Motor neuron (in vitro differentiated cells): ENCODE results near the gene HEBP2. TPM values are rescaled to one million over a fixed set of nuclear protein-coding genes. Genes with fewer than 3 reads are reported as not detected.

Experiments
- ATAC-seq, 8 experiments: fragments of 200-7000 bp; cut with Tn5 transposase; replicated peaks in 6 of 8; 2 replicates each; pipeline ENCODE4 v1.8.0; 2021; ENCODE audit warnings: mild to moderate bottlenecking in 8 of 8, moderate library complexity in 8 of 8
- H3K27ac ChIP-seq, 2 donors: fragments of 250-450 bp; sonication (Bioruptor Pico); 2 replicates each; pipeline ENCODE4 v1.9.0; 2021; ENCODE audit warnings: antibody characterized with exemption in 2 of 2, mild to moderate bottlenecking in 2 of 2, moderate library complexity in 1 of 2
- H3K4me1 ChIP-seq, 2 donors: fragments of 250-450 bp; sonication (Bioruptor Pico); replicated peaks in 1 of 2; 2 replicates each; pipeline ENCODE4 v1.6.1; 2021; ENCODE audit warnings: antibody characterized with exemption in 2 of 2, mild to moderate bottlenecking in 2 of 2, moderate library complexity in 1 of 2
- H3K4me3 ChIP-seq, 5 donors: fragments of 250-450 bp; sonication (Bioruptor Pico); 2 replicates each; pipeline ENCODE4 v1.9.0; 2021; ENCODE audit warnings: antibody characterized with exemption in 5 of 5, mild to moderate bottlenecking in 5 of 5, moderate library complexity in 4 of 5
- WGBS, 10 experiments: fragments of 450-650 bp; shearing (Covaris generic); methylation state at CpG; one replicate each; pipeline ENCODE4 v1.0.0; 2022; 5-methylcytosine and 5-hydroxymethylcytosine counted together
- in situ Hi-C, 9 experiments: fragments of 400-800 bp; cut with MboI; loops; one replicate each; pipeline ENCODE4 v1.15.0; 2021; ENCODE audit warnings: low sequenced_read_pairs in 9 of 9, low pct_unique_long_range_greater_than_20kb in 2 of 9; ENCODE audit not compliant: unreplicated experiment in 9 of 9
- total RNA-seq, 8 experiments: library from RNA; unstranded; fragments of 300-600 nt; gene quantifications; 2 replicates each; pipeline versions ENCODE4 v1.2.3 to v1.2.4, GENCODE V29; 2022

Gene HEBP2
- total RNA-seq, 8 experiments from 2014 or later: 11.8 to 27.9 (median 15.0) TPM

DNA sequence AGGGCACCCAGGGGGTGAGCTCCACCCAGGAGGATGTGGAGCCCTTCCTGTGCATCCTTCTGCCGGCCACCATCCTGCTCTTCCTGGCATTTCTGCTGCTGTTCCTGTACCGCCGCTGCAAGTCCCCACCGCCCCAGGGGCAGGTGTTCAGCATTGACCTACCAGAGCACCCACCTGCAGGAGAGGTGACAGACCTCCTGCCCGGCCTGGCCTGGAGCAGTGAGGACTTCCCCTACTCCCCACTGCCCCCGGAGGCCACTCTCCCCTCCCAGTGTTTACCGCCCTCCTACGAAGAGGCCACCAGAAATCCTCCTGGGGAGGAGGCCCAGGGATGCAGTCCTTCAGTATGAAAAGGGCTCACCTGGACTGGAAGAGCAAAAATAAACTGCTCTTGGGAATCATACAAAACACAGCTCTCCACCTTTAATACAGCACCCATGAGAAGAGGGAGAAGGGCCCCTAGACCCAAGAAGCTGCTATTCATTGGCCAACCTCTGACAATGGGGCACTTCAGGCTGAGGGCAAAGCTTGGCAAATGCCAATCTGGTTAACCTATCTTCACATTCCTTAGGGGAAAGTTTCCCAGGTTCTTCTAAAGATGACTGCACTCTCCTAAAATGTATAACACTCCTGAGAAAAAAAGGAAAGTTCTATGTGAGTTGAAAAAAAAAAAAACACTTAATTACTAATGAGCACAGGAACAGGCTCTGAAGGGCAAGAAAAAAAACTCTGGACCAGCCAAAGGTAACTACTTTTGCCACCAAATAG lies 21.3 kb upstream of the HEBP2 start:
- no peak for ATAC-seq
- Histone ChIP-seq H3K4me3 (no peak overlapping the region), H3K27ac (no peak overlapping the region), H3K4me1 (no peaks in the 10 kb centered on the region)
- 70 to 100% (median 90%) methylated on average over 1 to 3 of the region's 8 CpGs; no CpG with 5 or more reads in 6 of the 10 experiments for WGBS, 10 experiments
- in situ Hi-C loops: no loop called here

DNA sequence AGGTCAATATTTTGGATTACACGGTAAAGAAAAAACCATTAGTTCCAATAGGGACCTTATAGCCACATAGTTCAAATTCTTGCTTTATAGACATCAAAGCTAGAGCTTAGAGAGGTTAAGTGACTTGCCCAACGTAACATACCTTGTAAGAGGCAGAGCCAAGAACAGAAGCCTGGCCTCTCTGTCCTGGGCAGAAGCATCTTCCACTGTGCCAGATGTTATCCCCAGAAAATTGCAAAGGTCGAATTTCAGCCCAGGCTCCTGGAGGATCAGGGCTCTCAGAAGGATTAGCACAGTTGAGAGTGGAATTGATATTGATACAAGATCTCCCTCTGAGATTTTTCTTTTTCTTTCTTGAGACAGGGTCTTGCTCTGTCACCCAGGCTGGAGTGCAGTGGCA lies 20.2 kb upstream of the HEBP2 start:
- WGBS, 10 experiments: 0 to 94% (median 67%) methylated on average over 1 to 3 of the region's 3 CpGs; no CpG with 5 or more reads in 1 of the 10 experiments
- Histone ChIP-seq H3K4me1 (no peaks in the 10 kb centered on the region), H3K4me3 (no peak overlapping the region), H3K27ac (no peak overlapping the region)
- no peak for ATAC-seq
- in situ Hi-C loops: no loop called here

DNA sequence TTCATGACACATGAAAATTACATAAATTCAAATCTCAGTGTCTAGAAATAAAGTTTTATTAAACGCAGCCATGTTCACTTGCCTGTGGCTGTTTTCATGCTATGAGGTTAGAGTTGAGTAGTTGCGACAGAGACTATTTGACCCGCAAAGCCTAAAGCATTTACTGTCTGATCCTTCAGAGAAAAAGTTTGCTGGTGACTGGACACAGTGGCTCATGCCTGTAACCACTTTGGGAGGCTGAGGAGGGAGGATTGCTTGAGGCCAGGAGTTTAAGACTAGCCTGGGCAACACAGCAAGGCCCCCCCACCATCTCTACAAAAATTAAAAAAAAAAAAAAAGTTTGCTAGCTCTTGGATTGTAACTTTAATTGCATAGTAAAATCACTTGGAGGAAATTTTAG lies 17.1 kb upstream of the HEBP2 start:
- Histone ChIP-seq H3K4me3 (no peak overlapping the region), H3K4me1 (no peaks in the 10 kb centered on the region), H3K27ac (no peak overlapping the region)
- no peak for ATAC-seq
- in situ Hi-C loops: no loop called here
- 42 to 100% (median 85%) methylated on average over 1 to 3 of the region's 3 CpGs; no CpG with 5 or more reads in 1 of the 10 experiments for WGBS, 10 experiments

DNA sequence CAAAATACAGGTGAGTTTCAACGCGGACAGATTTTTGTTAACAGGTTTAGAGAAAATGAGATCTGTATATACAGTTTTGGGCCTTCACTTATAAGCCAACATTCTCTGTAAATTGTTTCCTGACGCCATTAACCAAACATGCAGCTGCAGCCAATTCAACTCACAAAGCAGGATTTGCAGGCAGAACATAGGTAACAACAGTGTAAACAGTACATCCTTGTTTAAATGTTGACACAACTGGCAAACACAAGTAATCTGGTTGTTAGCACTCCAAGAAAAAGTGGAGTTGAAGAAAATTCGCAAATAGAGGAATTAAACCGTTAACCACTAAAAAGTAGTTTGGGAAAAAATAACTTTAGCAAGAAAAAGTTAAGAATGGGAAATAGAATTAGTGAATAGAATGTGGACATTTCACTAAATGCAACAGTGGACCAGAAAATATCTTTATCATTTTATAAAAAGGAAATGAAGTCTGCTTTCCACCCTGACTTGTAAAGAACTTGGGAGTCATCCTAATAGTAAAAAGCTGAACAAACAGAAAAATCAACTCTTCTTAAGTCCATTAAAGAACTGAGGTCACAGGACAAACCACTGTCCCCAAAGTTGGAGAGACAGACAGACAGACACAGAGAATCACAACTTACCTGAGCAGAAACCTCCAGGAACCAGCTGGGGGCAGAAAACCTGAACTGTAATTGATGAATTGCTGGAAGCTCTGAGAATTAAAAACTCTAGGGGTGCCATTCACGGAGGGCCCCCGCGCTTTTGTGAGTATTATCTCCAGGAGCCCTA lies 16.2 kb upstream of the HEBP2 start:
- no peak overlapping the region for H3K27ac ChIP-seq
- no peak overlapping the region for H3K4me3 ChIP-seq
- peak in 1 of 8 experiments; percentile 82 for ATAC-seq
- H3K4me1 ChIP-seq: no peaks in the 10 kb centered on the region
- in situ Hi-C loops: no loop called here
- 77 to 97% (median 90%) methylated on average over 2 to 8 of the region's 8 CpGs for WGBS, 10 experiments

DNA sequence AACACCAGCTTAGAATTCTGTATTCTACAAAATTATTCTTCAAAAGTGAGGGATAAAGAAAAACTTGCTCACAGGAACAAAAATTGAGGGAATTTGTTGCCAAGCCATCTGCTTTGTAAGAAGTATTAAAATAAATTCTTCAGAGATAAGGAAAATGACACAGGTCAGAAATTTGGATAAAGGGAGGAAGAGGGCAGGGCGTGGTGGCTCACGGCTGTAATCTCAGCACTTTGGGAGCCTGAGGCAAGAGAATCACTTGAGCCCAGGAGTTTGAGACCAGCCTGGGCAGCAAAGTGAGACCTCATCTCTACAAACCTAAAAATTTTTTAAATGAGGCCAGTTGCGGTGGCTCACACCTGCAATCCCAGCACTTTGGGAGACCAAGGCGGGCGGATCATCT lies 14.5 kb upstream of the HEBP2 start:
- Histone ChIP-seq H3K4me1 (no peaks in the 10 kb centered on the region), H3K4me3 (no peak overlapping the region), H3K27ac (no peak overlapping the region)
- ATAC-seq: no peak
- WGBS, 10 experiments: 70 to 100% (median 86%) methylated on average over 2 to 5 of the region's 5 CpGs; no CpG with 5 or more reads in 1 of the 10 experiments
- in situ Hi-C loops: no loop called here

DNA sequence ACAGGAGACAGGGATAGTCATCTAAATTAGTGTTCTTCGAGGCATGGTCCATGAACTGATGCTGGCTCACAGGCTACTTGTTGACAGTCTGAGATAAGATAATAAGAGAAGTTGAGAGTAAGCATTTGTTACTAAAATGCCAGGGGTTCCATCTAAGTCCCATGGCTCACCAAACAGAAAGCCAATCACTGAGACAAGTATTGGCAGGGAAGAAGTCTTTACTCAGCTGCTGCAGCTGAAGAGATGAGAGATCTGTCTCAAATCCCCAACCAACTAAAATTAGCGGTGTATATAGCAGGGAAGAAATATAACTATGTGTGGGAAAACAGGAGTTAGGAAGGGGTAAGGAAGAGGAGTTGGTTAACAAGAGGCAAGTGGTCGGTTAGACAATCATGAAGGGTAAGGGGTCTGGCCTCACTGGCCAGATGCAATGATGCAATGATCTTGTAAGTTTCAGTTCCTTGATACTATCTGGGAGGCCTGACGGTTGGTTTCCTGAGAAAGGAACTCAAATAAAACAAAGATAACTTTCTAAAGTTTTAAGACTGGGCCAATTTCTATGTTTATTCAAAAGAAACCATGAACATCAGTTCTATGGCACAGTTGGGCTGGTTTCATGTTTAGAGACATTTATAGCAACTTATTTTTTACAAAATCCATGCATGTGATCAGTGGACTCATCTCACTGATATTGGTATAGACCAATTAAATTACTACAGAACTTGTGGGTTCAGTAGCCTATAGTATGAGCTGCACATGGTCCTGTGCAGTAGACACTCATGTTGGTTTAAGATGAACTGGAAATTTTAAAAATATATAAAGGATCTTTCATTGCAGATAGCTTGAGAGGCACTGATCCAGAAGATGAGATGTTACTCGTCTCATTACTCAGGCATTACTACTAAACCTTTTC lies 9.9 kb upstream of the HEBP2 start:
- H3K4me1 ChIP-seq: no peaks in the 10 kb centered on the region
- in situ Hi-C loops: no loop called here
- H3K4me3 ChIP-seq: no peak overlapping the region
- 45 to 100% (median 83%) methylated on average over 2 to 5 of the region's 5 CpGs for WGBS, 10 experiments
- ATAC-seq: no peak
- H3K27ac ChIP-seq: no peak overlapping the region

DNA sequence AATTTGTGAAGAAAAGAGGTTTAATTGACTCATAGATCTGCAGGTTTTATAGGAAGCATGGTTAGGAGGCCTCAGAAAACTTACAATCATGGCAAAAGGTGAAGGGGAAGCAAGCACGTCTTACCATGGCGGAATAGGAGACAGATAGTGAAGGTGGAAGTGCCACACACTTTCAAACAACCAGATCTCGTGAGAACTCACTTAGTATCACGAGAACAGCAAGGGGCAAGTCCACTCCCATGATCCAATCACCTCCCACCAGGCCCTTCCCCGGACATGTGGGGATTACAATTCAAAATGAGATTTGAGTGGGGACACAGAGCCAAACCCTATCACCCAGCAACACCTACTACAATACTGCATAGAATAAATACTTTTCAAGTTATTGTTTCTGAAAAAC lies 7.3 kb upstream of the HEBP2 start:
- 40 to 100% (median 86%) methylated on average over 1 to 5 of the region's 5 CpGs; no CpG with 5 or more reads in 1 of the 10 experiments for WGBS, 10 experiments
- Histone ChIP-seq H3K4me3 (no peak overlapping the region), H3K27ac (no peak overlapping the region), H3K4me1 (no peaks in the 10 kb centered on the region)
- in situ Hi-C loops: no loop called here
- ATAC-seq: no peak

DNA sequence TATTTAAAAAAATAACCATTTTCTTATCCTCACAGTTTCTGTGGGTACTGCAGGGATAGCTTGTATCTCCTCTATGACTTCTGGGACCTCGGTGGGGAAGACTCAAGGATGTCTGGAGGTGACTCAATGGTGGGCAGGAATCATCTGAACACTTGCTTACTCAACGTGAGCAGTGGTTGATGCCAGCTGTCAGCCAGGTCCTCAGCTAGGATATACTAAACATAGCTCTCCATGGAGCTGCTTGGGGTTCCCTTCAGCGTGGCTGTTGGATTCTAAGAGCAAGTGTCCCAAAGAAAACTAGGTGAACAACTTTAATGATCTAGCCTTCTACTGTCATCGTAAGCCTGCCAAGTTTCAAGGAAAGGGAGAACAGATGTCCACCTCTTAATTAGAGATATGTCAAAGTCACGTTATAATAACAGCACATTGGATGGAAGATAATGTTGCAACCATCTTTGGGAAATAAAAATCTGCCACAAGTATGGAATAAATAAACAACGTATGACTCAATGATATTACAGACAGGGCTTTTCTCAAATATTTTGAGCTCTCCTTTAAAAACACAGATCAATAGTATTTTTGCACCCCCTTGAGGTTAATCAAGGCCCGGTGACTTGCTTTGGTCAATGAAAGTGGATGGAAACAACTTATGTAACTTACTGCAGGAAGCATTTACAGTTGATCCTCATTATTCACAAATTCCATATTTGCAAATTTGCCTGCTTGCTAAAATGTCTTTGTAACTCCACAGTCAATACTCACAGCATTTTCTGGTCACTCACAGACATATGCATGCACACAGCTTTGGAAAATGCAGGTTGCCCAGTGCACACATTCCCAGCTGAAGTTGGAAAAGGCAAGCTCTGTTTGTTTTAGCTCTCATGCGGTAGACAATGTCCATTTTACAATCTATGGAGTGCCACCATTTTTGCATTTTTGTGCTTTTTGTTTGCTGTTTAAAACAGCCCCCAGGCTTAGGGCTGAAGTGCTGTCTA lies 6.6 kb upstream of the HEBP2 start:
- WGBS, 10 experiments: 13 to 100% (median 82%) methylated on average over 1 to 7 of the region's 8 CpGs; no CpG with 5 or more reads in 1 of the 10 experiments
- Histone ChIP-seq H3K27ac (no peak overlapping the region), H3K4me3 (no peak overlapping the region), H3K4me1 (no peaks in the 10 kb centered on the region)
- in situ Hi-C loops: no loop called here
- ATAC-seq: peak in 2 of 8 experiments; percentile 57 to 92

DNA sequence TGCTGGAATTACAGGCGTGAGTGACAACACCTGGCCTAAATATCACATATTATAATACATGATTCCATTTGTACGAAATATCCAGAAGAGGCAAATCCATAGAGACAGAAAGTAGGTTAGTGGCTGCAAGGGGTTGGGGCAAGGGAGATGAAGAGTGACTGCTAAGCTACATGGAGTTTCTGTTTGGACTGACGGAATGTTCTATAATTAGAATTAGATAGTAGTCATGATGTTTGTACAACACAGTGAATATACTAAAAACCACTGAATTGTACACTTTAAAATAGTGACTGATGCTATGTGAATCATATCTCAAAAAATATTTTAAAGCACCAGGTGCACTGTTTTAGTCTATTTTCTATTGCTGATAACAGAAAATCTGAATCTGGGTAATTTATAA lies 3.7 kb upstream of the HEBP2 start:
- in situ Hi-C loops: loop anchor here in 5 of 9 experiments (10.0 to 25.0 kb wide), 3 partner anchors 286 to 362 kb away; partner anchors contain the start of genes PERP (in 3 of the 5) and CCDC28A (in 2 of the 5)

DNA sequence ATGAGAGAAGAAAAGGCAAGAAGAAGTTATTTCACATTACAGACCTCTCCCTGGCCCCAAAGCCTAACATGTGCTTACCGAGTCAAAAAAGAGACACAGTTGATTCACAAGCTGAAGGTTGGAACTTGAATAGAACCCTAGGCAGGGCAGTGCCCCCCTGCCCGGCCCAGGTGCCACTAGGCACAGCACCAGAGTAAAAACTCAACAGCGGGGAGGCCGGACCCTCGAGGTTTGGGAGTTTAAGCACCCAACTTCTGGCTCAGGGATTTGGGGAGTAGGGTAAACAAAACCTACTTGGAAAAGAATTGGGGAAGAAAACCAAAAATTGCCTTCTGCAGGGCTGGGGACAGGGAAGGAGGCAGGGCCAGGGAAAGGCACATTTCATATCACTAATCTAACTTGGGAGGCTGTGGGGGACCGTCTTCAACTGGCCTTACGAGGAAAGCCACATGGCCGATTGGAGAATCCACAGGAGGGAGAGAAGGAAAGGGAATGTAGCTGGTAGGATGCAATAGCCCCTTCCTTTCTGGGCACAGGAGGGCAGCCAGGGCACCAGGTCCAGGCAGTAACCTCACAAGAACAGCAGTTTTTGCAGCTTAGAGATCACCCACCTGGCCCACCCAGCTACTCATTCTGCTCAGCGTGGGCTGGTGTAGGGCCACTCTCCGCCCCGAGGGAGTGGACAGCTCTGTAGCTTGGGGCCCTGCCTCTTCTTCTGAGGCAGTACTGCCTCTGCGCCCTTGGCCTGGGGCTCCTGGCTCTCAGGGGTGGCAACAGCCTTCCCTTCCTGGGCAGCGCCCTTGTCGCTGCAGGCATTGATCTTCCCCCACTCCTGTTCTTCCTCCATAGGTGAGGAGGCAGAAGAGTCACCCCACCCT lies 1.8 kb upstream of the HEBP2 start:
- in situ Hi-C loops: loop anchor here in 5 of 9 experiments (10.0 to 25.0 kb wide), 3 partner anchors 287 to 360 kb away; partner anchors contain the start of genes PERP (in 3 of the 5) and CCDC28A (in 2 of the 5)

More for the DNA sequence above, 3.7 kb upstream of the HEBP2 start:
- Histone ChIP-seq H3K4me3 (no peak overlapping the region), H3K27ac (no peak overlapping the region), H3K4me1 (peaks cover 0 to 3% of the 10 kb centered on the region in 2 donors)
- no peak for ATAC-seq
- 73 to 100% (median 93%) methylated on average over 1 to 3 of the region's 3 CpGs; no CpG with 5 or more reads in 2 of the 10 experiments for WGBS, 10 experiments

DNA sequence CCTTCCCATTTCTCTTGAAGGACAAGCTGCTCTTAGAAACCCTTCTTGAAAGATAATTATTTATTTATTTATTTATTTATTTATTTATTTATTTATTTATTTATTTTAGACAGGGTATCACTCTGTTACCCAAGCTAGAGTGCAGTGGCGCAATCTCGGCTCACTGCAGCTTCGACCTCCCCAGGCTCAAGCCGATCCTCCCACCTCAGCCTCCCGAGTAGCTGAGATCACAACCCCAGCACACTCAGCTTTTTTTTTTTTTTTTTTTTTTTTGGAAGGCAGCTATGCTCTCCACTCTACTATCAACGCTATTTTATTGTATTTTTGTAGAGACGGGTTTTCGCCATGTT lies 1.2 kb upstream of the HEBP2 start:
- WGBS, 10 experiments: 80 to 100% (median 96%) methylated on average over 2 to 8 of the region's 8 CpGs; no CpG with 5 or more reads in 2 of the 10 experiments
- Histone ChIP-seq H3K4me1 (peaks cover 0 to 10% of the 10 kb centered on the region in 2 donors), H3K27ac (no peak overlapping the region), H3K4me3 (peak overlapping the region in 2 of 5 donors; percentile 54 to 89)
- in situ Hi-C loops: loop anchor here in 5 of 9 experiments (10.0 to 25.0 kb wide), 3 partner anchors 288 to 359 kb away; partner anchors contain the start of genes PERP (in 3 of the 5) and CCDC28A (in 2 of the 5)
- no peak for ATAC-seq

More for the DNA sequence above, 1.8 kb upstream of the HEBP2 start:
- ATAC-seq: no peak
- H3K4me3 ChIP-seq: no peak overlapping the region
- H3K4me1 ChIP-seq: peaks cover 0 to 10% of the 10 kb centered on the region in 2 donors
- WGBS, 10 experiments: 73 to 100% (median 95%) methylated on average over 2 to 8 of the region's 14 CpGs; no CpG with 5 or more reads in 1 of the 10 experiments
- H3K27ac ChIP-seq: no peak overlapping the region
